ENCODE results near the gene ZNF136. TPM values are rescaled to one million over a fixed set of nuclear protein-coding genes. Genes with fewer than 3 reads are reported as not detected.

The ZNF136 gene
- total RNA-seq, 1 donor from 2014 or later: 5.5 TPM

- no peak for DNase-seq (ENCODE audit: low read depth, low spot score)
Observed at GRCh38 chr19:12187625-12188024, 24.7 kb downstream of the ZNF136 start.

GRCh38 chr19:12194827-12195731, 32.2 kb downstream of the ZNF136 start:
- no peak for DNase-seq (ENCODE audit: low read depth, low spot score)

GRCh38 chr19:12198136-12198535, 35.2 kb downstream of the ZNF136 start:
- no peak for DNase-seq (ENCODE audit: low read depth, low spot score)

- no peak for DNase-seq (ENCODE audit: low read depth, low spot score)
Observed at GRCh38 chr19:12199757-12200419, 37.0 kb downstream of the ZNF136 start.

GRCh38 chr19:12202250-12202649, 39.4 kb downstream of the ZNF136 start:
- no peak for DNase-seq (ENCODE audit: low read depth, low spot score)

GRCh38 chr19:12205296-12205695, 42.4 kb downstream of the ZNF136 start:
- no peak for DNase-seq (ENCODE audit: low read depth, low spot score)

GRCh38 chr19:12208221-12208620, 45.3 kb downstream of the ZNF136 start:
- DNase-seq (ENCODE audit: low read depth, low spot score): no peak

- DNase-seq (ENCODE audit: low read depth, low spot score): no peak
Observed at GRCh38 chr19:12217332-12217731, 54.4 kb downstream of the ZNF136 start.

GRCh38 chr19:12222980-12223630, 60.2 kb downstream of the ZNF136 start:
- DNase-seq (ENCODE audit: low read depth, low spot score): no peak

GRCh38 chr19:12224676-12225075, 61.8 kb downstream of the ZNF136 start:
- DNase-seq (ENCODE audit: low read depth, low spot score): no peak

GRCh38 chr19:12229990-12230389, 67.1 kb downstream of the ZNF136 start:
- no peak for DNase-seq (ENCODE audit: low read depth, low spot score)

GRCh38 chr19:12230751-12231733, 68.1 kb downstream of the ZNF136 start:
- DNase-seq (ENCODE audit: low read depth, low spot score): no peak

GRCh38 chr19:12232961-12233360, 70.1 kb downstream of the ZNF136 start:
- DNase-seq (ENCODE audit: low read depth, low spot score): no peak

GRCh38 chr19:12237143-12237839, 74.4 kb downstream of the ZNF136 start:
- DNase-seq (ENCODE audit: low read depth, low spot score): no peak

Other genes with a start within 250 kb of the ZNF136 start
- 5.8 and 7.1 TPM in 2 replicates for gene ZNF700, start 238.0 kb upstream of the ZNF136 start, total RNA-seq
- 0.40 and 1.9 TPM in 2 replicates for gene ZNF763, start 198.1 kb upstream of the ZNF136 start, total RNA-seq
- gene ZNF433, start 127.4 kb upstream of the ZNF136 start, total RNA-seq: 2.4 and 2.6 TPM in 2 replicates
- 0.26 and 0.56 TPM in 2 replicates for gene ZNF878, start 110.1 kb upstream of the ZNF136 start, total RNA-seq
- 2.8 and 4.9 TPM in 2 replicates for gene ZNF844, start 98.4 kb upstream of the ZNF136 start, total RNA-seq
- 2.7 and 3.7 TPM in 2 replicates for gene ZNF20, start 22.7 kb upstream of the ZNF136 start, total RNA-seq
- gene ZNF625, start 6.4 kb upstream of the ZNF136 start, total RNA-seq: 11.1 and 12.9 TPM in 2 replicates
- 5.0 and 6.7 TPM in 2 replicates for gene ZNF44, start 131.8 kb downstream of the ZNF136 start, total RNA-seq
- gene ZNF563, start 170.5 kb downstream of the ZNF136 start, total RNA-seq: 1.5 and 3.5 TPM in 2 replicates
- gene ZNF442, start 202.6 kb downstream of the ZNF136 start, total RNA-seq: 0.92 and 2.8 TPM in 2 replicates
- gene ZNF799, start 238.2 kb downstream of the ZNF136 start, total RNA-seq: 4.4 and 6.1 TPM in 2 replicates